C4-2B (cell line): ENCODE data around the gene ANKRD44.

ENCODE experiments used
- ZFX ChIP-seq: fragments of 450-650 bp; IDR thresholded peaks from 2 replicates; pipeline ENCODE4 v1.6.1; 2017
- TF ChIP-seq, protein P1 (sequence below): fragments of 450-650 bp; conservative IDR thresholded peaks from 2 replicates; pipeline ENCODE4 v1.5.1; 2017; ENCODE audit warnings: mild to moderate bottlenecking

DNA sequence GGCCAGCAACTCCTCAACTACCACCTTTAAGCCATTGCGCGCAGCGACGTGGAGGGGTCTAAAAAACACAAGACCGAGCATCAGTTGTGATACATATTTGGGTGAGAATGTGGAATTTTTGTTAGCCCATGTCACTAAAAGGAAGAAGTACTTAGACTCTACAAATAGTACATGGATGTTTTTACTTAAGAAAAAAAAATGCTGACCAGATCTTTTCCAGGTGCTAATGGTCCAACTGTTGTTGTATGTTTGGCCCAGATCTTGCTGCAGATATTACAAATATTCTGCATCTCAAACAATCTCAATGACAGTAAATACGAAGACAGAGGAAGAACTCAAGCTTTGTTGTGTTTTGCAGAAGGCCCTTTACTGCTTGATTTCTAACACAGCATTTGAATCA is 317.0 kb downstream of the ANKRD44 start:
- TF ChIP-seq, protein P1, sequence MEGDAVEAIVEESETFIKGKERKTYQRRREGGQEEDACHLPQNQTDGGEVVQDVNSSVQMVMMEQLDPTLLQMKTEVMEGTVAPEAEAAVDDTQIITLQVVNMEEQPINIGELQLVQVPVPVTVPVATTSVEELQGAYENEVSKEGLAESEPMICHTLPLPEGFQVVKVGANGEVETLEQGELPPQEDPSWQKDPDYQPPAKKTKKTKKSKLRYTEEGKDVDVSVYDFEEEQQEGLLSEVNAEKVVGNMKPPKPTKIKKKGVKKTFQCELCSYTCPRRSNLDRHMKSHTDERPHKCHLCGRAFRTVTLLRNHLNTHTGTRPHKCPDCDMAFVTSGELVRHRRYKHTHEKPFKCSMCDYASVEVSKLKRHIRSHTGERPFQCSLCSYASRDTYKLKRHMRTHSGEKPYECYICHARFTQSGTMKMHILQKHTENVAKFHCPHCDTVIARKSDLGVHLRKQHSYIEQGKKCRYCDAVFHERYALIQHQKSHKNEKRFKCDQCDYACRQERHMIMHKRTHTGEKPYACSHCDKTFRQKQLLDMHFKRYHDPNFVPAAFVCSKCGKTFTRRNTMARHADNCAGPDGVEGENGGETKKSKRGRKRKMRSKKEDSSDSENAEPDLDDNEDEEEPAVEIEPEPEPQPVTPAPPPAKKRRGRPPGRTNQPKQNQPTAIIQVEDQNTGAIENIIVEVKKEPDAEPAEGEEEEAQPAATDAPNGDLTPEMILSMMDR, result no peak
- no peak for TF ChIP-seq ZFX
